ENCODE results near the gene LCE2A.
"Not testable (repeated sequence)": the region's sequence is repeated elsewhere in the genome, so short reads cannot be mapped to it uniquely, and the experiment has no call there.

Gene LCE2A

DNA sequence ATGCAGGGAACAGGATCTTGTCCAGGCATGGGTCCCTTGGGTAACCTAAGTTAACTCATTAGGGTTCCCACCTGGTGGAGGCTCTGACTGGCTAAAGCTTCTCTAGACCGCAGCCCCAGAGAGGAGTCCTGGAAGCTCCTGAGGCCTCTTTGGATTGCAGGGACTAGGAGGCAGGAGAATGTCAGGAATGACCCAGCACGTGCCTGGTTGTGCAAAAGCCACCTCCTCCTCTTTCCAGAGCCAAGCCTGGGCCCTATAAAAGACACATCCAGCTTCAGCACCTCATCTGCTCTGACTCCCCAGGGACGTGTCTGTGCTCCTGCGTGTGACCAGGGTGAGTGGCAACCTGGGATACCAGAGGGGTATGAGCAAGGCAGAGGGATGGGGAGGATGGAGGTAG is 12.3 kb upstream of the LCE2A start, which contains the start of gene LCE2B:
Gene LCE2B (plus strand): TSS at position 301 of the 400 bp plus-strand sequence. CDS start 721 bp downstream, outside the sequence.
- H3K4me1 ChIP-seq (ENCODE audit: control insufficient read depth, insufficient read depth, low read length); H3K27ac ChIP-seq (ENCODE audit: low read depth, low read length); H3K9ac ChIP-seq (ENCODE audit: low read length); H3K27me3 ChIP-seq (ENCODE audit: control insufficient read depth, insufficient read depth, low read length); H3K4me3 ChIP-seq (ENCODE audit: low read length); H3K36me3 ChIP-seq (ENCODE audit: control insufficient read depth, insufficient read depth, low read length): not testable (repeated sequence)

- H3K36me3 ChIP-seq (ENCODE audit: control insufficient read depth, insufficient read depth, low read length) = no peaks in the 10 kb centered on the region
Observed at GRCh38 chr1:152699746-152700145, 1.6 kb downstream of the LCE2A start.

DNA sequence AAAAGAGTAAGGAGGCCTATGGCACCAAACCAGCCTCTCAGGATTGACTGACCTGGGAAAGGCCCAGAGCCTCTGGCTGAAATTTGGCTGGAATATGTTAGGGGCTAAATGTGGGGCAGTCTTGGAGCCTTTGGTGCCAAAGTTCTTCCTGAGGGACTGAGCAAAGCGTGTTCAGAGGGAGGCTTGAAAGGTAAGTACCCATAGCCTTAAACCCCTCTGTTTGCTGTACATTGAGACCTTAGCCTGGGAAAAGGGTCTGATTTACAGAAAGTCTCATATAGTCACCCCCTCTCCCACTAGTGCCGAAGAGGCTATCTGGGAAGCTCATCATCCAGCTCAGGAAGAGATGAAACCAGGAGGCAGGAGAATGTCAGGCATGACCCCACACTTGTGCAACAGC is 9.7 kb downstream of the LCE2A start, which contains the start of gene LCE4A:
Gene LCE4A (plus strand): TSS at position 301 of the 400 bp plus-strand sequence. CDS start 916 bp downstream, outside the sequence.
- no peaks in the 10 kb centered on the region for H3K4me1 ChIP-seq (ENCODE audit: control insufficient read depth, insufficient read depth, low read length)
- H3K27me3 ChIP-seq (ENCODE audit: control insufficient read depth, insufficient read depth, low read length) = no peaks in the 10 kb centered on the region
- H3K27ac ChIP-seq (ENCODE audit: low read depth, low read length) = no peak within 1 kb of the TSS
- H3K36me3 ChIP-seq (ENCODE audit: control insufficient read depth, insufficient read depth, low read length) = no peaks in the 10 kb centered on the region
- H3K4me3 ChIP-seq (ENCODE audit: low read length) = no peak within 1 kb of the TSS
- H3K9ac ChIP-seq (ENCODE audit: low read length) = no peak within 1 kb of the TSS

More at GRCh38 chr1:152699746-152700145, 1.6 kb downstream of the LCE2A start:
- no peaks in the 10 kb centered on the region for H3K4me1 ChIP-seq (ENCODE audit: control insufficient read depth, insufficient read depth, low read length)
- H3K9ac ChIP-seq (ENCODE audit: low read length) = no peak overlapping the region
- H3K27me3 ChIP-seq (ENCODE audit: control insufficient read depth, insufficient read depth, low read length) = no peaks in the 10 kb centered on the region
- H3K27ac ChIP-seq (ENCODE audit: low read depth, low read length) = no peak overlapping the region
- H3K4me3 ChIP-seq (ENCODE audit: low read length) = no peak overlapping the region

GRCh38 chr1:152718238-152718637 is 20.1 kb downstream of the LCE2A start:
- Histone ChIP-seq H3K9ac (ENCODE audit: low read length) (no peak overlapping the region), H3K27ac (ENCODE audit: low read depth, low read length) (no peak overlapping the region), H3K4me3 (ENCODE audit: low read length) (no peak overlapping the region), H3K4me1 (ENCODE audit: control insufficient read depth, insufficient read depth, low read length) (no peaks in the 10 kb centered on the region), H3K27me3 (ENCODE audit: control insufficient read depth, insufficient read depth, low read length) (no peaks in the 10 kb centered on the region), H3K36me3 (ENCODE audit: control insufficient read depth, insufficient read depth, low read length) (no peaks in the 10 kb centered on the region)

DNA sequence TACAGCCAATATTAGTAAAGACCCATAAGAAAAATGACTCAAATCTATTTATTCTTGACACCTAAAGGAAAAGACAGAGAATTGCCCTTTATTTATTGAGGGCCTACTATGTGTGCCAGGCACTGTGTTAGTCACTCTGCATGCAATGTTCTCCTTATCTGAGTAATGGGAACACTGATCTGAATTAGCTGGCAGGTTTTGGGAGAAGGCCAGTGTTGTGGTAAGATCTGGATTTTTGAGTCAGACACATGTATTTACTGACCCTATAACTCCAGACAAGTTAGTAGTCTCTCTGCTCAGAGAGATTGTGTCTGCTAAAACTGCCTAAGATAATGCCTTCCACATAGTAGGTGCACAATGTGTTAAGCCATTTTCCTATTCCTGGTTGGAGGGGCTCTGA is 27.1 kb downstream of the LCE2A start:
- Histone ChIP-seq H3K27ac (ENCODE audit: low read depth, low read length) (no peak overlapping the region), H3K4me3 (ENCODE audit: low read length) (no peak overlapping the region), H3K4me1 (ENCODE audit: control insufficient read depth, insufficient read depth, low read length) (no peaks in the 10 kb centered on the region), H3K27me3 (ENCODE audit: control insufficient read depth, insufficient read depth, low read length) (no peaks in the 10 kb centered on the region), H3K36me3 (ENCODE audit: control insufficient read depth, insufficient read depth, low read length) (no peaks in the 10 kb centered on the region), H3K9ac (ENCODE audit: low read length) (no peak overlapping the region)

- Histone ChIP-seq H3K27ac (ENCODE audit: low read depth, low read length) (no peak overlapping the region), H3K36me3 (ENCODE audit: control insufficient read depth, insufficient read depth, low read length) (no peaks in the 10 kb centered on the region), H3K27me3 (ENCODE audit: control insufficient read depth, insufficient read depth, low read length) (no peaks in the 10 kb centered on the region), H3K9ac (ENCODE audit: low read length) (no peak overlapping the region), H3K4me3 (ENCODE audit: low read length) (no peak overlapping the region), H3K4me1 (ENCODE audit: control insufficient read depth, insufficient read depth, low read length) (no peaks in the 10 kb centered on the region)
Observed at GRCh38 chr1:152728986-152729385, 30.8 kb downstream of the LCE2A start.

DNA sequence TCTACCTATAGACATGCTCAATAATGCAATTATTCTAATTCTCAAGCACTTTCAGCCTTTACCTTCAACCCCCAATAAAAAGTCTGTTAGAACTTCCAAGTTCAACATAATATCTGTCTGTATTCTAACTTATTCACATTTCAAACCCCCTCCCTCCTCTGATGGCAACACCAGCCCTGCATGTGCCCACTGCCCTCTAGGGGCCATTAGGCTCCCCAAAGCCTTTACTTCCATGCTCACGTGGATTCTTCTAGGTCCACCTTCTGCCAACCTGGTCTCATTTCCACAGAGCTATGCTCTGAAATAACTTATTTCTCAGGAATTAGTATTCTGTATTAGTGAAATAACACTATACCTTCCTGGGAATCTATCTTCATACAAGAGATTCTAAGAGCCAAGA is 37.5 kb downstream of the LCE2A start:
- H3K27ac ChIP-seq (ENCODE audit: low read depth, low read length) = no peak overlapping the region
- no peak overlapping the region for H3K9ac ChIP-seq (ENCODE audit: low read length)
- H3K36me3 ChIP-seq (ENCODE audit: control insufficient read depth, insufficient read depth, low read length) = no peaks in the 10 kb centered on the region
- H3K4me1 ChIP-seq (ENCODE audit: control insufficient read depth, insufficient read depth, low read length) = no peaks in the 10 kb centered on the region
- H3K4me3 ChIP-seq (ENCODE audit: low read length) = no peak overlapping the region
- no peaks in the 10 kb centered on the region for H3K27me3 ChIP-seq (ENCODE audit: control insufficient read depth, insufficient read depth, low read length)

DNA sequence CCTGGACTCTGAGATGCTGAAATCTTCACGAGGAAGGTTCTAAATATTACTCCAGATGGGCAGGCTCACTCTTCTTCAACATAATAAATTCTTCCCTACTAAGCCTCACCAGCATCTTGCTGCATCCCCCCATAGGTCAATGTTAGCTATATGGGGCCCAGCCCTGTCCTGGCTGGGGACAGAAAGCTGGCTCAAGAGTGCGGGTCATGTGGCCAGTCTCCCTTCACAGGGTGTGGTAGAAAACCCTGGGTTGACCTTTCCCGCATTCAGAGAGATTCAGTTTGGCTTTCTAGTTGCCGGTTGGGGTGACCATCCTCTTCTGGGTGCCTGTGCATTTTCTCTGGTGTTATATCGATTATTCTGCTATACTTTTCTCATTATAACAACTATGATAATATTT is 39.9 kb downstream of the LCE2A start:
- no peak overlapping the region for H3K27ac ChIP-seq (ENCODE audit: low read depth, low read length)
- H3K36me3 ChIP-seq (ENCODE audit: control insufficient read depth, insufficient read depth, low read length) = no peaks in the 10 kb centered on the region
- no peaks in the 10 kb centered on the region for H3K27me3 ChIP-seq (ENCODE audit: control insufficient read depth, insufficient read depth, low read length)
- no peaks in the 10 kb centered on the region for H3K4me1 ChIP-seq (ENCODE audit: control insufficient read depth, insufficient read depth, low read length)
- H3K9ac ChIP-seq (ENCODE audit: low read length) = no peak overlapping the region
- H3K4me3 ChIP-seq (ENCODE audit: low read length) = no peak overlapping the region

DNA sequence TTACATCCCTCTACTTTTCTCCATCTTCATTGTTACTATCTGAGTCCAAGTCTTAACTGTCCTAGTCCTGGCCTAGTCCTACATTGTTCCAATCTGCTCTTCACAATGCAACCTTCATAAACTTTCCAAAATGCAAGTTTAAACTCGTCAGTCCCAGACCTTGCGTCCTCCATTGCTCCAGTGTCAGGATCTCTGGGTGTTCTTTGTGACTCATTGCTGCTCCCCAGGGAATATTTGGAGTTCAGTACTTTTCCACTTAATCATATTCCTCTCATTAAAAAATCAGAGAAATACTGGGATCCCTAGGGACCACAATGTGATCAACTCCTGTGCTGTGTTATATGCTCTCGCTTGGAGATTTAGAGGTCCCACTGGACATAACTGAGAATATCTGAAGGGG is 41.7 kb downstream of the LCE2A start:
- Histone ChIP-seq H3K36me3 (ENCODE audit: control insufficient read depth, insufficient read depth, low read length) (no peaks in the 10 kb centered on the region), H3K27me3 (ENCODE audit: control insufficient read depth, insufficient read depth, low read length) (peaks cover 2% of the 10 kb centered on the region), H3K9ac (ENCODE audit: low read length) (no peak overlapping the region), H3K4me1 (ENCODE audit: control insufficient read depth, insufficient read depth, low read length) (no peaks in the 10 kb centered on the region), H3K27ac (ENCODE audit: low read depth, low read length) (no peak overlapping the region), H3K4me3 (ENCODE audit: low read length) (no peak overlapping the region)

GRCh38 chr1:152741656-152742055 is 43.5 kb downstream of the LCE2A start:
- Histone ChIP-seq H3K9ac (ENCODE audit: low read length) (no peak overlapping the region), H3K4me1 (ENCODE audit: control insufficient read depth, insufficient read depth, low read length) (no peaks in the 10 kb centered on the region), H3K36me3 (ENCODE audit: control insufficient read depth, insufficient read depth, low read length) (no peaks in the 10 kb centered on the region), H3K27me3 (ENCODE audit: control insufficient read depth, insufficient read depth, low read length) (peaks cover 2% of the 10 kb centered on the region), H3K27ac (ENCODE audit: low read depth, low read length) (no peak overlapping the region), H3K4me3 (ENCODE audit: low read length) (no peak overlapping the region)

DNA sequence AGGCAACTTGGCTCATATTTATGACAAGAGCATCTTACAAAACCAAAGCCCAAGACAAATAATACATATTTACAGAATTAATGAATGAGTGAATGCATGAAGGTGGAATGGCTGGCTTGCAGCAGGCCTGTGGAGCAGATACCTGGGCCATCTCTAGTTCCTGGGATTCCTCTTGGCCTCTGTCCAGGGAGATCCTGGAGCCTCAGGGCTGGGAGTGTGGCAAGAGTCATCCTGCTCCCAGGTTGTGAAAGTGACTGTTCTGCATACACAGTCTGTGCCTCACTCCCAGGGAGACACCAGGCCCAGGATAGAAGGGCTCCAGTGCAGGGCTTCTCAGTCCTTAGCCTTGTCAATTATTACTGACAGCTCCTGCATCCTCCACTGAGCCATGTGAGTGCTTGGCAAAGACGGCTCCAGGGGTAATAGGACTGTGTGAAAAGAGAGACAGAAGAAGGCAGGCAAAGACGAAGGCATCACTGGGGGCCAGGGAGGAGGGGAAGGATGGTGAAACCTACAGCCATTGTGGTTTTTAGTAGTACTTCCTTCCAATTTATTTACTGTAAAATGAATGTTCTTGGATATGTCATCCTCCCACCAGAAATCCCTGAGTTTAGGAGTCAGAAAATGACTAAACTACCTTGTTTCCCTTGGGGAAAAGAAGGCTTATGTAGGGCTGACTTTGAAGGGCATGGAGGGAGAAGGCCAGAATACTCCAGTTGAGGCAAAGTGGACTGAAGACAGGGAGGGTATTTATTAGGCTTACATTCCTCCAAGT is 45.4 kb downstream of the LCE2A start:
- Histone ChIP-seq H3K27ac (ENCODE audit: low read depth, low read length) (no peak overlapping the region), H3K9ac (ENCODE audit: low read length) (no peak overlapping the region), H3K36me3 (ENCODE audit: control insufficient read depth, insufficient read depth, low read length) (no peaks in the 10 kb centered on the region), H3K4me3 (ENCODE audit: low read length) (no peak overlapping the region), H3K4me1 (ENCODE audit: control insufficient read depth, insufficient read depth, low read length) (no peaks in the 10 kb centered on the region), H3K27me3 (ENCODE audit: control insufficient read depth, insufficient read depth, low read length) (peaks cover 2% of the 10 kb centered on the region)

DNA sequence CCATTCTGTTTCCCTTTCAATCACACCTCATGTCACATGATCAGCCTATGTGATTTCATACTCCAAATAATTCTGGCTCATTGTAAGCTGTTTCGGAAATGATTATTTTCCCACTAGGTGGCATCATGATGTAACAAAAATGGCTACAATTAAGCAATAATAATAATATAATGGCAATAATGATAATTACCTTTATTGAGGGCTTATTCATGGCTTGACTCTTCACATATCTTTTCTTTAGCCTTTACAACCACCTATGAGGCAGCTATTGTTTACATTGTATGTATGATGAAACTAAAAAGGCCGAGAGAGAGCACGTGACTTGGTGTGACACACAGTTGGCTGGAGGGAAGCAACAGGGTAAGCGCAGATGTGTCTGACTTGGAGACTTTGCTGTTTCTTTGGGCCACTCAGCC is 47.2 kb downstream of the LCE2A start:
- Histone ChIP-seq H3K27me3 (ENCODE audit: control insufficient read depth, insufficient read depth, low read length) (peaks cover 2% of the 10 kb centered on the region), H3K27ac (ENCODE audit: low read depth, low read length) (no peak overlapping the region), H3K4me3 (ENCODE audit: low read length) (no peak overlapping the region), H3K36me3 (ENCODE audit: control insufficient read depth, insufficient read depth, low read length) (no peaks in the 10 kb centered on the region), H3K4me1 (ENCODE audit: control insufficient read depth, insufficient read depth, low read length) (no peaks in the 10 kb centered on the region), H3K9ac (ENCODE audit: low read length) (no peak overlapping the region)
